ENCODE results near the gene SLC7A14.

Gene SLC7A14

GRCh38 chr3:170534227-170534626, 51.6 kb downstream of the SLC7A14 start:
- TF ChIP-seq, protein P1, sequence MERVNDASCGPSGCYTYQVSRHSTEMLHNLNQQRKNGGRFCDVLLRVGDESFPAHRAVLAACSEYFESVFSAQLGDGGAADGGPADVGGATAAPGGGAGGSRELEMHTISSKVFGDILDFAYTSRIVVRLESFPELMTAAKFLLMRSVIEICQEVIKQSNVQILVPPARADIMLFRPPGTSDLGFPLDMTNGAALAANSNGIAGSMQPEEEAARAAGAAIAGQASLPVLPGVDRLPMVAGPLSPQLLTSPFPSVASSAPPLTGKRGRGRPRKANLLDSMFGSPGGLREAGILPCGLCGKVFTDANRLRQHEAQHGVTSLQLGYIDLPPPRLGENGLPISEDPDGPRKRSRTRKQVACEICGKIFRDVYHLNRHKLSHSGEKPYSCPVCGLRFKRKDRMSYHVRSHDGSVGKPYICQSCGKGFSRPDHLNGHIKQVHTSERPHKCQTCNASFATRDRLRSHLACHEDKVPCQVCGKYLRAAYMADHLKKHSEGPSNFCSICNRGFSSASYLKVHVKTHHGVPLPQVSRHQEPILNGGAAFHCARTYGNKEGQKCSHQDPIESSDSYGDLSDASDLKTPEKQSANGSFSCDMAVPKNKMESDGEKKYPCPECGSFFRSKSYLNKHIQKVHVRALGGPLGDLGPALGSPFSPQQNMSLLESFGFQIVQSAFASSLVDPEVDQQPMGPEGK (CRISPR knock-in tag; IDR thresholded peaks at IDR 0.05; ENCODE audit: borderline replicate concordance): no peak
- TF ChIP-seq CSDC2 (CRISPR knock-in tag; IDR thresholded peaks at IDR 0.05): no peak
- no peak for TF ChIP-seq TSHZ2 (CRISPR knock-in tag; IDR thresholded peaks at IDR 0.05)
- TF ChIP-seq, protein P2, sequence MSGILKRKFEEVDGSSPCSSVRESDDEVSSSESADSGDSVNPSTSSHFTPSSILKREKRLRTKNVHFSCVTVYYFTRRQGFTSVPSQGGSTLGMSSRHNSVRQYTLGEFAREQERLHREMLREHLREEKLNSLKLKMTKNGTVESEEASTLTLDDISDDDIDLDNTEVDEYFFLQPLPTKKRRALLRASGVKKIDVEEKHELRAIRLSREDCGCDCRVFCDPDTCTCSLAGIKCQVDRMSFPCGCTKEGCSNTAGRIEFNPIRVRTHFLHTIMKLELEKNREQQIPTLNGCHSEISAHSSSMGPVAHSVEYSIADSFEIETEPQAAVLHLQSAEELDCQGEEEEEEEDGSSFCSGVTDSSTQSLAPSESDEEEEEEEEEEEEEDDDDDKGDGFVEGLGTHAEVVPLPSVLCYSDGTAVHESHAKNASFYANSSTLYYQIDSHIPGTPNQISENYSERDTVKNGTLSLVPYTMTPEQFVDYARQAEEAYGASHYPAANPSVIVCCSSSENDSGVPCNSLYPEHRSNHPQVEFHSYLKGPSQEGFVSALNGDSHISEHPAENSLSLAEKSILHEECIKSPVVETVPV (CRISPR knock-in tag; IDR thresholded peaks at IDR 0.05): no peak
- TF ChIP-seq ZFP3 (CRISPR knock-in tag; IDR thresholded peaks at IDR 0.05): no peak
- no peak for TF ChIP-seq ZC3H10 (CRISPR knock-in tag; IDR thresholded peaks at IDR 0.05)
- TF ChIP-seq ZNF8 (CRISPR knock-in tag; IDR thresholded peaks at IDR 0.05): no peak
- TF ChIP-seq, protein P3, sequence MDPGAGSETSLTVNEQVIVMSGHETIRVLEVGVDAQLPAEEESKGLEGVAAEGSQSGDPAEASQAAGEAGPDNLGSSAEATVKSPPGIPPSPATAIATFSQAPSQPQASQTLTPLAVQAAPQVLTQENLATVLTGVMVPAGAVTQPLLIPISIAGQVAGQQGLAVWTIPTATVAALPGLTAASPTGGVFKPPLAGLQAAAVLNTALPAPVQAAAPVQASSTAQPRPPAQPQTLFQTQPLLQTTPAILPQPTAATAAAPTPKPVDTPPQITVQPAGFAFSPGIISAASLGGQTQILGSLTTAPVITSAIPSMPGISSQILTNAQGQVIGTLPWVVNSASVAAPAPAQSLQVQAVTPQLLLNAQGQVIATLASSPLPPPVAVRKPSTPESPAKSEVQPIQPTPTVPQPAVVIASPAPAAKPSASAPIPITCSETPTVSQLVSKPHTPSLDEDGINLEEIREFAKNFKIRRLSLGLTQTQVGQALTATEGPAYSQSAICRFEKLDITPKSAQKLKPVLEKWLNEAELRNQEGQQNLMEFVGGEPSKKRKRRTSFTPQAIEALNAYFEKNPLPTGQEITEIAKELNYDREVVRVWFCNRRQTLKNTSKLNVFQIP (CRISPR knock-in tag; IDR thresholded peaks at IDR 0.05; ENCODE audit: borderline replicate concordance, low read depth): no peak
- no peak for TF ChIP-seq ZNF70 (CRISPR knock-in tag; IDR thresholded peaks at IDR 0.05)
- TF ChIP-seq ARNTL (CRISPR knock-in tag; IDR thresholded peaks at IDR 0.05; ENCODE audit: borderline replicate concordance, low read depth): no peak
- no peak for TF ChIP-seq ZNF565 (CRISPR knock-in tag; conservative IDR thresholded peaks at IDR 0.05; ENCODE audit: low read depth)
- TF ChIP-seq ESRRG (CRISPR knock-in tag; IDR thresholded peaks at IDR 0.05): no peak
- no peak for TF ChIP-seq TCF4 (CRISPR knock-in tag; IDR thresholded peaks at IDR 0.05; ENCODE audit: borderline replicate concordance)
- ATAC-seq: no peak

DNA sequence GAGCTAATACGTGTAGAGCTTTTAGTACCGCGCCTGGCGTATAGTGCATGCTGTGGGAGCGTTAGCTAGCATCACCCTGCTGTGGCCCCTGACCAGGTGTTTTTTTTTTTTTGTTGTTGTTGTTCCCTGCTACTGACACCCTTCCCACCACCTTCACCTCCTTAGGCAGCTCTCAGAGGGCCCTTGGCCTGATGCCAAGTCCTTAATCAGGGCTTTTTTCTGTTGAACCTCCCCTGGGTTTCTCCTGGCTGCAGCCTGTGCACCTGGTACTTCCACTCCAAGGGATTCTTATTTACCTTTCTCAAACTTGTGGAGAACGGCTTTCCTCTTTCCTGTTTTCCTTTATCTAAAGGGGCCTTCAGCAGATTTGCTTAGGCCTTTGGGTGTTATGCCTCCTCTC, 53.3 kb downstream of the SLC7A14 start:
- no peak for ATAC-seq
- TF ChIP-seq PPARA (CRISPR knock-in tag; IDR thresholded peaks at IDR 0.05; ENCODE audit: borderline replicate concordance): no peak
- TF ChIP-seq TSHZ2 (CRISPR knock-in tag; IDR thresholded peaks at IDR 0.05): no peak
- no peak for TF ChIP-seq TOX (CRISPR knock-in tag; IDR thresholded peaks at IDR 0.05; ENCODE audit: borderline replicate concordance)
- no peak for TF ChIP-seq ZFP3 (CRISPR knock-in tag; IDR thresholded peaks at IDR 0.05)

DNA sequence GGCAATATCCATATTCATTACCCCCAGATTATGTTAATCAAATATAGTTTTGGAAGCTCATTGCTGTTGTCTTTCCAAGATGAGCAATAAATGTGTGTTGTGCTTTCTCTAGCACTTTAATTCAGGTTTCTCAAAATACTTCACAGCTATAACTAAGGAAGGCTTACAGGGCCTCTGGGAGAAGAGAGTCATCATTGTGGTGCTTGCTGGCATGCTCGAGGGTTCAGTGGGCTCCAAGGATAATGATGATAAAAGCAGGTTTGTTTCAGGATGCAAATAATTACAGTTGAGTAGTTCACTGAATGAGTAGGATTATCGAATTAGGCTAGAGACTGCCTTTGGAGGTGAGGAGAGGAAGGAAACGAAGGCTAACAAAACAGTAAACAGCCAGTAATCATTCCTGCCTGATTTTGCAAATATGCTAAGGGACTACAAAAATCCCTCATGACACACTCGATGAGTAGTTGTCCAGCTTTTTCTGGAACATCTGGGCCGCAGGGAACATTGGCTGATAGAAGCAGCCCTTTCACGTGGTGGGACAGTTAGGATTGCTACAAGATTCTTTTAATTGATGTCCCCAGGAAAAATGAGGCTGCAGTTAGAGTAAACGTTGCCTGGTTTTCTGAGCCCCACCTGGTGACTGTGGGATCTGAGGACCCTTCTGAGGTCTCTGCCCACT, 54.1 kb downstream of the SLC7A14 start:
- no peak for ATAC-seq
- TF ChIP-seq TSHZ2 (CRISPR knock-in tag; IDR thresholded peaks at IDR 0.05) (no peak), TCF4 (CRISPR knock-in tag; IDR thresholded peaks at IDR 0.05; ENCODE audit: borderline replicate concordance) (no peak), GLIS3 (CRISPR knock-in tag; IDR thresholded peaks at IDR 0.05) (no peak), ESRRG (CRISPR knock-in tag; IDR thresholded peaks at IDR 0.05) (no peak), OSR1 (CRISPR knock-in tag; IDR thresholded peaks at IDR 0.05) (no peak), ZNF8 (CRISPR knock-in tag; IDR thresholded peaks at IDR 0.05) (no peak), ZNF565 (CRISPR knock-in tag; conservative IDR thresholded peaks at IDR 0.05; ENCODE audit: low read depth) (no peak), ZNF70 (CRISPR knock-in tag; IDR thresholded peaks at IDR 0.05) (no peak), SNAI2 (CRISPR knock-in tag; IDR thresholded peaks at IDR 0.05) (no peak)
- TF ChIP-seq, protein P1 (CRISPR knock-in tag; IDR thresholded peaks at IDR 0.05; ENCODE audit: borderline replicate concordance): no peak
- TF ChIP-seq, protein P3 (CRISPR knock-in tag; IDR thresholded peaks at IDR 0.05; ENCODE audit: borderline replicate concordance, low read depth): no peak

All from SK-N-SH treated with all-trans-retinoic acid at 6 μM for 48 hours (cell line).